Measurements from ENCODE around the gene CPN2. TPM values are rescaled to one million over a fixed set of nuclear protein-coding genes. Genes with fewer than 3 reads are reported as not detected.

The CPN2 gene
- total and polyA plus RNA-seq, 10 of the 15 experiments (the other 5 are each of a cell fraction or from before 2014, with no cell fraction given) = not detected

- Histone ChIP-seq H3K4me2 (ENCODE audit: control insufficient read depth, insufficient read depth) (no peak overlapping the region), H3K9me3 (replicated peaks; ENCODE audit: control insufficient read depth, insufficient read depth, low read length) (peaks cover 3% of the 10 kb centered on the region; the same call in 2 of the 3 replicates), H2AFZ (ENCODE audit: control insufficient read depth, low read depth, low read length) (no peak overlapping the region), H3K36me3 (ENCODE audit: control insufficient read depth in 2 of 2, insufficient read depth in 2 of 2, low read length in 1 of 2) (no peaks in the 10 kb centered on the region), H3K27ac (ENCODE audit: control insufficient read depth, insufficient read depth) (no peak overlapping the region), H3K4me1 (ENCODE audit: control insufficient read depth, insufficient read depth, low read length) (peaks cover 3% of the 10 kb centered on the region; the same call in 1 of the 2 replicates), H3K4me3 (no peak overlapping the region), H3K79me2 (ENCODE audit: control insufficient read depth, insufficient read depth, low read length) (no peaks in the 10 kb centered on the region), H3K27me3 (replicated peaks in 1 of 2; ENCODE audit: control insufficient read depth in 2 of 2, insufficient read depth in 2 of 2, low read length in 1 of 2) (no peaks in the 10 kb centered on the region), H3K9ac (ENCODE audit: control insufficient read depth, insufficient read depth, low read length) (no peak overlapping the region), H4K20me1 (ENCODE audit: control insufficient read depth, insufficient read depth) (no peaks in the 10 kb centered on the region)
- ATAC-seq (no peak), DNase-seq (ENCODE audit: low read depth, low spot score) (no peak), FAIRE-seq (peak; percentile 85)
- ChIA-PET RAD21 (ENCODE audit: unreplicated experiment) (no interaction called here), CTCF (no interaction called here), SMC1A (ENCODE audit: uncharacterized antibody, unreplicated experiment) (no interaction called here), POLR2A (no interaction called here)
- BruUV-seq (replicated peaks) = no TSS peak
- WGBS (ENCODE audit: insufficient coverage, insufficient replicate concordance, low lambda C conversion rate, missing lambda C conversion rate) = 71% methylated on average over 11 of the region's 15 CpGs
- intact Hi-C loops (cut with micrococcal nuclease; ENCODE audit: unreplicated experiment) (no loop called here), in situ Hi-C loops (cut with MboI) (no loop called here)
- TF ChIP-seq SMARCA5 (IDR thresholded peaks at IDR 0.05) (no peak), NR2C1 (IDR thresholded peaks at IDR 0.05) (no peak), TCF7 (IDR thresholded peaks at IDR 0.05; ENCODE audit: borderline replicate concordance) (no peak), E4F1 (IDR thresholded peaks at IDR 0.05; ENCODE audit: borderline replicate concordance, partially characterized antibody) (no peak), ZBTB40 (IDR thresholded peaks at IDR 0.05; ENCODE audit: borderline replicate concordance) (no peak), ATF3 (IDR thresholded peaks at IDR 0.05; ENCODE audit: borderline replicate concordance, extremely low read depth, low read depth, low read length) (no peak), CHD4 (IDR thresholded peaks at IDR 0.05) (peak; percentile 96; the same call in 1 of the 2 replicates), ETV6 (conservative IDR thresholded peaks at IDR 0.05 in 1 of 2, IDR thresholded peaks at IDR 0.05 in 1 of 2; ENCODE audit: borderline replicate concordance in 1 of 2, low read depth in 1 of 2) (no peak), POU2F2 (IDR thresholded peaks at IDR 0.05; ENCODE audit: borderline replicate concordance, low read depth, low read length) (no peak), SREBF2 (IDR thresholded peaks at IDR 0.05; ENCODE audit: low read length) (no peak), CBX5 (IDR thresholded peaks at IDR 0.05; ENCODE audit: low read depth) (no peak), CBX3 (IDR thresholded peaks at IDR 0.05; ENCODE audit: borderline replicate concordance, low read depth) (no peak), NBN (IDR thresholded peaks at IDR 0.05) (peak; percentile 31; the same call in 1 of the 2 replicates), GABPA (IDR thresholded peaks at IDR 0.05; ENCODE audit: low read depth) (no peak)
Observed at GRCh38 chr3:194326192-194326967, 24.7 kb downstream of the CPN2 start.
